Measurements from ENCODE around the gene RAC3. TPM values are rescaled to one million over a fixed set of nuclear protein-coding genes. Genes with fewer than 3 reads are reported as not detected.

The RAC3 gene
- total RNA-seq, 1 experiment from 2014 or later: 24.8 TPM

DNA sequence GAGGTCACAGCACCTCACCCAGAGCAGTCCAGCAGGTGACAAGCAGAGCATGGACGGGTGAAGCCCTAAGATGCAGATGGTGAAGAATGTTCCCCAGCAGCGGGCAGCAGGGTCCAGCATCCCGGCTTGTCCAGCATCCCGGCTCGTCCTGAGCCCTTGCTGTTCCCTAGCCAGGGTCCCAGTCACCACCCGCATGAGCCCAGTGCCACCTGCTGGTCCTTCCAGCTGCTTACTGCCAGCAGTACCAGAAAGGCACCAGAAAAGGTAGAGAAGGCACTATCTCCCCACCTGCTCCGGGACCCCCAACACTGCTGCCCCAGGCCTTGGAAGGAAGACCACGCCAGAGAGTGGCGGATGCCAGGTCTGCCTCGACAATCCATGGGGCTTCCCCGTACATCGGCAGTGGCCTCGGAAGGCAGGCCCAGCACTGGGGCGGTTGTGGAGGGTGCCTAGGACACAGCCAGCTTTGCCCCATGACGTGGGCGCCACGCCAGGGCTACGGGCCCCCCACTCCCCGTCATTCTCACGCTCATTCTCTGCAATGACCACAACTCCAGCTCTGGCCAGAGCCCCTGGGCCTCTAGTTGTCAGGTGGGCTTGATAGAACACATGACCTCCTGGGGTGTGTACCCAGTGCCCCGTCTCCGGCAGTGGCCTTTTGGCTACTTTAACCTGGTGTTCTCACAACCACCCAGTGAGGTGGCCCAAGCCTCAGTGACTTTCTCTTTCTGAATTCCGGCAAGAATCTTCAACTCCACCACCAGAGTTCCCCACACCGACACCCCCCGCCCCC is 10.2 kb upstream of the RAC3 start:
- intact Hi-C loops (cut with micrococcal nuclease; ENCODE audit: unreplicated experiment): loop anchor here (5.0 kb wide), 1 partner anchor 64 kb away; no protein-coding TSS in a partner anchor
- H3K27me3 ChIP-seq (replicated peaks; ENCODE audit: insufficient read depth, low read depth, low read length, poor library complexity): no peaks in the 10 kb centered on the region
- H3K36me3 ChIP-seq (ENCODE audit: insufficient read depth, low read length, poor library complexity, severe bottlenecking): peaks cover 8% of the 10 kb centered on the region
- H3K4me3 ChIP-seq (ENCODE audit: low read depth, low read length, poor library complexity, severe bottlenecking): peak overlapping the region; percentile 97
- peak overlapping the region; percentile 75 for H3K27ac ChIP-seq (ENCODE audit: low read depth, low read length, poor library complexity, severe bottlenecking)
- peaks cover 20% of the 10 kb centered on the region for H3K4me1 ChIP-seq (ENCODE audit: insufficient read depth, low read length, poor library complexity, severe bottlenecking)
- TF ChIP-seq, protein P1, sequence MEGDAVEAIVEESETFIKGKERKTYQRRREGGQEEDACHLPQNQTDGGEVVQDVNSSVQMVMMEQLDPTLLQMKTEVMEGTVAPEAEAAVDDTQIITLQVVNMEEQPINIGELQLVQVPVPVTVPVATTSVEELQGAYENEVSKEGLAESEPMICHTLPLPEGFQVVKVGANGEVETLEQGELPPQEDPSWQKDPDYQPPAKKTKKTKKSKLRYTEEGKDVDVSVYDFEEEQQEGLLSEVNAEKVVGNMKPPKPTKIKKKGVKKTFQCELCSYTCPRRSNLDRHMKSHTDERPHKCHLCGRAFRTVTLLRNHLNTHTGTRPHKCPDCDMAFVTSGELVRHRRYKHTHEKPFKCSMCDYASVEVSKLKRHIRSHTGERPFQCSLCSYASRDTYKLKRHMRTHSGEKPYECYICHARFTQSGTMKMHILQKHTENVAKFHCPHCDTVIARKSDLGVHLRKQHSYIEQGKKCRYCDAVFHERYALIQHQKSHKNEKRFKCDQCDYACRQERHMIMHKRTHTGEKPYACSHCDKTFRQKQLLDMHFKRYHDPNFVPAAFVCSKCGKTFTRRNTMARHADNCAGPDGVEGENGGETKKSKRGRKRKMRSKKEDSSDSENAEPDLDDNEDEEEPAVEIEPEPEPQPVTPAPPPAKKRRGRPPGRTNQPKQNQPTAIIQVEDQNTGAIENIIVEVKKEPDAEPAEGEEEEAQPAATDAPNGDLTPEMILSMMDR (conservative IDR thresholded peaks at IDR 0.05; ENCODE audit: low read depth, low read length): peak; percentile 66
- TF ChIP-seq EZH2 (IDR thresholded peaks at IDR 0.05; ENCODE audit: borderline replicate concordance, low read depth, low read length, poor library complexity, severe bottlenecking): no peak
- H3K9me3 ChIP-seq (ENCODE audit: low read depth, low read length, poor library complexity, severe bottlenecking): no peaks in the 10 kb centered on the region
- POLR2A ChIA-PET (ENCODE audit: low non-redundant PET): no interaction called here
- CTCF ChIA-PET: interaction anchor here (0.7 to 4.1 kb wide), 3 partner anchors 9 to 62 kb away, joined by 3 to 23 read pairs (median 7); no protein-coding TSS in a partner anchor
- BruUV-seq (replicated peaks): no TSS peak
- DNase-seq (ENCODE audit: low spot score): peak; percentile 69

GRCh38 chr17:82021900-82022309 is 9.6 kb upstream of the RAC3 start:
- peak overlapping the region; percentile 97 for H3K4me3 ChIP-seq (ENCODE audit: low read depth, low read length, poor library complexity, severe bottlenecking)
- no TSS peak for BruUV-seq (replicated peaks)
- peak overlapping the region; percentile 75 for H3K27ac ChIP-seq (ENCODE audit: low read depth, low read length, poor library complexity, severe bottlenecking)
- TF ChIP-seq, protein P1 (conservative IDR thresholded peaks at IDR 0.05; ENCODE audit: low read depth, low read length): no peak
- H3K9me3 ChIP-seq (ENCODE audit: low read depth, low read length, poor library complexity, severe bottlenecking): no peaks in the 10 kb centered on the region
- ChIA-PET CTCF (interaction anchor here (1.0 to 4.1 kb wide), 2 partner anchors 9 to 62 kb away, joined by 7 to 23 read pairs; no protein-coding TSS in a partner anchor), POLR2A (ENCODE audit: low non-redundant PET) (no interaction called here)
- no peaks in the 10 kb centered on the region for H3K27me3 ChIP-seq (replicated peaks; ENCODE audit: insufficient read depth, low read depth, low read length, poor library complexity)
- no peak for DNase-seq (ENCODE audit: low spot score)
- H3K4me1 ChIP-seq (ENCODE audit: insufficient read depth, low read length, poor library complexity, severe bottlenecking): peaks cover 20% of the 10 kb centered on the region
- peaks cover 9% of the 10 kb centered on the region for H3K36me3 ChIP-seq (ENCODE audit: insufficient read depth, low read length, poor library complexity, severe bottlenecking)
- intact Hi-C loops (cut with micrococcal nuclease; ENCODE audit: unreplicated experiment): loop anchor here (5.0 kb wide), 1 partner anchor 65 kb away; no protein-coding TSS in a partner anchor

DNA sequence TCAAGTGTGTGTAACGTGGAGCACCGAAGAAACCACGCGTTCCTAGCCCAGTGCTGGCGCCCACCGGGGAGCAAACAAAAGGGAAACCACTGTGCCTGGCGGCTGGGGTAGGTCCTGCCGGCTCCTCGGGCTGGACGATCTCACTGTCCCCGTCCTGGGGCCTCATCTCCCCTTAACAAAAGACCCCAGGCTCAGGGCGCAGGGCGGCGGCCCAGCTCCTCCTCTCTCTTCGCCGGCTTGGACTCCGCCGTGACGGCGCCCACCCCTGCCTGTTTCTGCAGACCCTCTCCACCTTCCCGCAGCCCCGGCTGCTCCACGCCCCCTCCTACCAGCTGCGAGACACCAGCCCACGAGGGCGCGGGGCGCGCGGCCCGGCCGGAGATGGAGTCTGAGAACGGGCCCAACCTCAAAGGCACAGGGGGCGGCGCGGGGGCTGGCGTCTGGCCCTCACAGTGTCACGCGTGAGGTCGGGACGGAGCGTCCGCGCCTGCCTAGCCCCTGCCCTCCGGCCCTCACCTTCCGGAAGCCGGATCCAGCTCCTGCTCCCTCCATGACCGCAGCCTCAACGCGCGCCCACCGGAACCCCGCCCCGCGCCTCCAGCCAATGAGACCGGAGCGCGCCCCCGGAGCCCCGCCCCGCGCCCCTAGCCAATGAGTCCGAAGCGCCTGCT is 9.0 kb upstream of the RAC3 start, which contains the start of gene CENPX:
CENPX (minus strand) TSS at position 569 of the 671 bp plus-strand sequence; CDS start at position 552, 17 bp downstream.
- TF ChIP-seq EZH2 (IDR thresholded peaks at IDR 0.05; ENCODE audit: borderline replicate concordance, low read depth, low read length, poor library complexity, severe bottlenecking): no peak
- TF ChIP-seq, protein P1 (conservative IDR thresholded peaks at IDR 0.05; ENCODE audit: low read depth, low read length): no peak
- TSS peak; percentile 37 for BruUV-seq (replicated peaks)
- Histone ChIP-seq H3K27me3 (replicated peaks; ENCODE audit: insufficient read depth, low read depth, low read length, poor library complexity) (no peaks in the 10 kb centered on the region), H3K9me3 (ENCODE audit: low read depth, low read length, poor library complexity, severe bottlenecking) (no peaks in the 10 kb centered on the region), H3K4me1 (ENCODE audit: insufficient read depth, low read length, poor library complexity, severe bottlenecking) (peaks cover 20% of the 10 kb centered on the region), H3K36me3 (ENCODE audit: insufficient read depth, low read length, poor library complexity, severe bottlenecking) (peaks cover 13% of the 10 kb centered on the region), H3K27ac (ENCODE audit: low read depth, low read length, poor library complexity, severe bottlenecking) (peak within 1 kb of the TSS; percentile 75), H3K4me3 (ENCODE audit: low read depth, low read length, poor library complexity, severe bottlenecking) (peak within 1 kb of the TSS; percentile 97)
- DNase-seq (ENCODE audit: low spot score): no peak
- CTCF ChIA-PET: interaction anchor here (0.5 to 4.1 kb wide), 4 partner anchors 8 to 63 kb away, joined by 6 to 23 read pairs (median 6); partner anchors contain the start of gene DCXR
- intact Hi-C loops (cut with micrococcal nuclease; ENCODE audit: unreplicated experiment): loop anchor here (5.0 kb wide), 1 partner anchor 65 kb away; no protein-coding TSS in a partner anchor
- POLR2A ChIA-PET (ENCODE audit: low non-redundant PET): interaction anchor here (0.6 to 1.2 kb wide), 3 partner anchors 15 to 119 kb away, joined by 3 to 23 read pairs (median 3); partner anchors contain the start of gene DCXR
